ENCODE measurements around the gene GHRHR.

The GHRHR gene

DNA sequence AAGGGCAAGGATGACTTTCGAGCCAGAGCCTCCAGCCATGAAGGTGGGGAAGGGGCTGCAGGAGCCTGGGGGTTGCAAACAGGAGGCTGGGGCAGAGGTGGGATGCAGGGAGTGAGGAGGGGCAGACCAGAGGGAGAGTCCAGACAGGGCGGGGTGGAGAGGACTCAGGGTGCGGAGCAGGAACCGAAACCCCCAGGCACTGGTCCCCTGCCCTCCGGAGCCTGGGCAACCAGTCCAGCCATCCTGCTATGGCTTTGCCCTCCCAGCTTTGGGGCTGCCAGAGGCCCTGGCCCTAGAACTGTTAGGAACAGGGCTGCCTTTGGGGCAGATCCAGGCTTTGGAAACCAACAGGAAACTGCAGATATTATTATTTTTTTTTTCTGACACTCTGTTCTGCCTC is 24.2 kb downstream of the GHRHR start:
- Histone ChIP-seq H3K4me1 (ENCODE audit: control insufficient read depth in 1 of 2, insufficient read depth in 2 of 2, low read length in 2 of 2) (peaks cover 0 to 12% of the 10 kb centered on the region in 2 donors), H3K27me3 (ENCODE audit: low read depth, low read length) (no peaks in the 10 kb centered on the region)

GRCh38 chr7:30988351-30989005 is 24.7 kb downstream of the GHRHR start:
- no peak overlapping the region for H3K27ac ChIP-seq (ENCODE audit: low read length)
- no peaks in the 10 kb centered on the region for H3K36me3 ChIP-seq (ENCODE audit: control insufficient read depth in 1 of 2, insufficient read depth in 2 of 2, low read length in 2 of 2)
- no peaks in the 10 kb centered on the region for H3K27me3 ChIP-seq (ENCODE audit: low read depth, low read length)
- no peak overlapping the region for H3K4me3 ChIP-seq (ENCODE audit: low read depth in 1 of 2, low read length in 2 of 2)
- H3K4me1 ChIP-seq (ENCODE audit: control insufficient read depth in 1 of 2, insufficient read depth in 2 of 2, low read length in 2 of 2), result peaks cover 0 to 12% of the 10 kb centered on the region in 2 donors
- no peaks in the 10 kb centered on the region for H3K9me3 ChIP-seq (ENCODE audit: control insufficient read depth in 1 of 2, low read length in 2 of 2)

More for the DNA sequence above, 24.2 kb downstream of the GHRHR start:
- Histone ChIP-seq H3K9me3 (ENCODE audit: control insufficient read depth in 1 of 2, low read length in 2 of 2) (no peaks in the 10 kb centered on the region), H3K36me3 (ENCODE audit: control insufficient read depth in 1 of 2, insufficient read depth in 2 of 2, low read length in 2 of 2) (no peaks in the 10 kb centered on the region), H3K27ac (ENCODE audit: low read length) (no peak overlapping the region), H3K4me3 (ENCODE audit: low read depth in 1 of 2, low read length in 2 of 2) (no peak overlapping the region)

GRCh38 chr7:30989008-30989823 is 25.5 kb downstream of the GHRHR start:
- no peak overlapping the region for H3K4me3 ChIP-seq (ENCODE audit: low read depth in 1 of 2, low read length in 2 of 2)
- no peaks in the 10 kb centered on the region for H3K27me3 ChIP-seq (ENCODE audit: low read depth, low read length)

GRCh38 chr7:30989824-30990672 is 26.3 kb downstream of the GHRHR start:
- Histone ChIP-seq H3K27me3 (ENCODE audit: low read depth, low read length) (no peaks in the 10 kb centered on the region), H3K36me3 (ENCODE audit: control insufficient read depth in 1 of 2, insufficient read depth in 2 of 2, low read length in 2 of 2) (no peaks in the 10 kb centered on the region)

More at GRCh38 chr7:30989008-30989823, 25.5 kb downstream of the GHRHR start:
- no peaks in the 10 kb centered on the region for H3K36me3 ChIP-seq (ENCODE audit: control insufficient read depth in 1 of 2, insufficient read depth in 2 of 2, low read length in 2 of 2)
- no peaks in the 10 kb centered on the region for H3K9me3 ChIP-seq (ENCODE audit: control insufficient read depth in 1 of 2, low read length in 2 of 2)
- H3K27ac ChIP-seq (ENCODE audit: low read length), result no peak overlapping the region
- peaks cover 0 to 12% of the 10 kb centered on the region in 2 donors for H3K4me1 ChIP-seq (ENCODE audit: control insufficient read depth in 1 of 2, insufficient read depth in 2 of 2, low read length in 2 of 2)

GRCh38 chr7:30990673-30991170 is 27.0 kb downstream of the GHRHR start:
- Histone ChIP-seq H3K9me3 (ENCODE audit: control insufficient read depth in 1 of 2, low read length in 2 of 2) (no peaks in the 10 kb centered on the region), H3K36me3 (ENCODE audit: control insufficient read depth in 1 of 2, insufficient read depth in 2 of 2, low read length in 2 of 2) (no peaks in the 10 kb centered on the region), H3K4me3 (ENCODE audit: low read depth in 1 of 2, low read length in 2 of 2) (no peak overlapping the region), H3K27me3 (ENCODE audit: low read depth, low read length) (no peaks in the 10 kb centered on the region), H3K4me1 (ENCODE audit: control insufficient read depth in 1 of 2, insufficient read depth in 2 of 2, low read length in 2 of 2) (peaks cover 0 to 12% of the 10 kb centered on the region in 2 donors), H3K27ac (ENCODE audit: low read length) (no peak overlapping the region)

More at GRCh38 chr7:30989824-30990672, 26.3 kb downstream of the GHRHR start:
- no peak overlapping the region for H3K27ac ChIP-seq (ENCODE audit: low read length)
- no peaks in the 10 kb centered on the region for H3K9me3 ChIP-seq (ENCODE audit: control insufficient read depth in 1 of 2, low read length in 2 of 2)
- no peak overlapping the region for H3K4me3 ChIP-seq (ENCODE audit: low read depth in 1 of 2, low read length in 2 of 2)
- H3K4me1 ChIP-seq (ENCODE audit: control insufficient read depth in 1 of 2, insufficient read depth in 2 of 2, low read length in 2 of 2), result peaks cover 0 to 12% of the 10 kb centered on the region in 2 donors

DNA sequence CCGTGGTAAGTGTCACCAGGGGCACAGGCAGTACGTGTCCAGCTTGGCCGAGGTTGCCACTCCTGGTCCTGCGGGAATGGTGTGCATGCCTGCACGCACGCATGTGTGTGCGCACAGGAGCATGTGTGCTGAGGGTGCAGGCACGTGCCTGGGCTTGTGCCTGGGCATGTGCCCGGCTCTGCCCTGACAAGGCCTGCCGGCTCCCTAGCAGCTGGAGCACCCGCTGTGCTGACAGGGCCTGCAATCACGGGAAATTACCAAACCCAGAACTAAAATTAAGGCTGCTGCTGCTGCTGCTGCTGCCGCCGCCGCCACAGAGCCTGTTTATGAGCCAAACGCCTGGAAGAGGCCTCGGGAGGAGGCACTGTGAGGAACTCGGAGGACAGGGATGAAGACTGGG is 28.7 kb downstream of the GHRHR start:
- no peaks in the 10 kb centered on the region for H3K36me3 ChIP-seq (ENCODE audit: control insufficient read depth in 1 of 2, insufficient read depth in 2 of 2, low read length in 2 of 2)
- H3K4me1 ChIP-seq (ENCODE audit: control insufficient read depth in 1 of 2, insufficient read depth in 2 of 2, low read length in 2 of 2), result peaks cover 0 to 12% of the 10 kb centered on the region in 2 donors
- no peak overlapping the region for H3K27ac ChIP-seq (ENCODE audit: low read length)
- H3K9me3 ChIP-seq (ENCODE audit: control insufficient read depth in 1 of 2, low read length in 2 of 2), result no peaks in the 10 kb centered on the region
- H3K27me3 ChIP-seq (ENCODE audit: low read depth, low read length), result no peaks in the 10 kb centered on the region
- no peak overlapping the region for H3K4me3 ChIP-seq (ENCODE audit: low read depth in 1 of 2, low read length in 2 of 2)

DNA sequence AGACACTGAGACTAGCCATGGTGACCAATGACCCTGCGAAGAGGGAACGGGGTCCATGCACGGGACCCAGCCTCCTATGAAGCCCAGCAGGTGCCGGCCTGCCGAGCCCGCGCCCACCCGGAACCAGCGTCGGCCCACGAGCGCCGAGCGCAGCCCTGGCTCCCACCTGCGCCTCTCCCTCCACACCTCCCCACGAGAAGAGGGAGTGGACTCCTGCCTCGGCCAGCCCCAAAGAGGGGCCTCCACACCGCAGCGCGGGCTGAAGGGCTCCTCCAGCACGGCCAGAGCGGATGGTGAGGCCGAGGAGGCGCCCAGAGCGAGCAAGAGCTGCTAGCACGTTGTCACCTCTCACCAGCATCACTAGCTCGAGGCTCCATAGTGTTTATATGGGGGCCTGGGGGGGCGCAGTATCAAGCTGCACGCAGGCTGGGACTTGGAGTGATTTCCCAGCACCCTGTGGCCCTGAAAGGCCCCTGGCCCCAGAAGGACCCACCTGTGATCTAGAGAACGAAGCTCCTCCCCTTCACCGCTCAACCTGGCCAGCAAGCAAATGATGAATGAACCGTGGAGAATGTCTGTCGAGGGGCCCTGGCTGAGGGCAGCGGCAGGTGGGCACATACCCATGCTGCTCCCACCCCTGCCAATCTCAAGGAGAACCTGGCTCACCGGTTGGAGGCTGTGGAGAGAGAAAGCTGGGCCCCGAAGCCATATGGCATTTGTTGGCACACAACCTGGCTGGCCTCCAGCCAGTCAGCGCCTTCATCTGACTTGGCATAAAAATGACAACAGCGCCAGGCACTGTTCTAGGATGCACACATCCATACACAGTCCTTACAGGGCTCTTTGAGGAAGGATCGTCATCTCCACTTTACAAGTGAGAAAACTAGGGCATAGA is 30.7 kb downstream of the GHRHR start:
- H3K36me3 ChIP-seq (ENCODE audit: control insufficient read depth in 1 of 2, insufficient read depth in 2 of 2, low read length in 2 of 2), result no peaks in the 10 kb centered on the region
- no peaks in the 10 kb centered on the region for H3K27me3 ChIP-seq (ENCODE audit: low read depth, low read length)
- H3K27ac ChIP-seq (ENCODE audit: low read length), result no peak overlapping the region
- H3K4me3 ChIP-seq (ENCODE audit: low read depth in 1 of 2, low read length in 2 of 2), result no peak overlapping the region
- H3K4me1 ChIP-seq (ENCODE audit: control insufficient read depth in 1 of 2, insufficient read depth in 2 of 2, low read length in 2 of 2), result peaks cover 0 to 5% of the 10 kb centered on the region in 2 donors
- no peaks in the 10 kb centered on the region for H3K9me3 ChIP-seq (ENCODE audit: control insufficient read depth in 1 of 2, low read length in 2 of 2)

DNA sequence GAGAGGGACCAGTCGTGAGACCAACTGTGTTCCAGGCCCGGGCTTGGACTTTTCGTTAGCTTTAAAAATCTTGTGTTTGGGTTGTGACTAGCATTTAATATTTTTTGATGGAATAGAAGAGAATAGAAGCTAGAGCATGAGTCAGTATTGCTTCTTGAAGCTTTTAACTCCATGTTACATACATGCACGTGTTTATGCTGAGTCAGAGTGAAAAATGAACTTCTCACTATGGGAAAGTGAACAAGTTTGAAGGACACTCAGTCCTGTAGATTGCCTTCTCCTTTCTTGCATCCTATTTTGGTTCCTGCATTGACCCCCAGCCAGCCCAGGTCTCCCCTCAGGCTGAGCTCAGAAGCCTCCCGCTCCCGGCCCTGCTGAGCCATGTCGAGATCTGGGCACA is 31.8 kb downstream of the GHRHR start:
- no peaks in the 10 kb centered on the region for H3K36me3 ChIP-seq (ENCODE audit: control insufficient read depth in 1 of 2, insufficient read depth in 2 of 2, low read length in 2 of 2)
- H3K4me3 ChIP-seq (ENCODE audit: low read depth in 1 of 2, low read length in 2 of 2), result no peak overlapping the region
- no peaks in the 10 kb centered on the region for H3K4me1 ChIP-seq (ENCODE audit: control insufficient read depth in 1 of 2, insufficient read depth in 2 of 2, low read length in 2 of 2)
- no peaks in the 10 kb centered on the region for H3K9me3 ChIP-seq (ENCODE audit: control insufficient read depth in 1 of 2, low read length in 2 of 2)
- no peaks in the 10 kb centered on the region for H3K27me3 ChIP-seq (ENCODE audit: low read depth, low read length)
- no peak overlapping the region for H3K27ac ChIP-seq (ENCODE audit: low read length)

DNA sequence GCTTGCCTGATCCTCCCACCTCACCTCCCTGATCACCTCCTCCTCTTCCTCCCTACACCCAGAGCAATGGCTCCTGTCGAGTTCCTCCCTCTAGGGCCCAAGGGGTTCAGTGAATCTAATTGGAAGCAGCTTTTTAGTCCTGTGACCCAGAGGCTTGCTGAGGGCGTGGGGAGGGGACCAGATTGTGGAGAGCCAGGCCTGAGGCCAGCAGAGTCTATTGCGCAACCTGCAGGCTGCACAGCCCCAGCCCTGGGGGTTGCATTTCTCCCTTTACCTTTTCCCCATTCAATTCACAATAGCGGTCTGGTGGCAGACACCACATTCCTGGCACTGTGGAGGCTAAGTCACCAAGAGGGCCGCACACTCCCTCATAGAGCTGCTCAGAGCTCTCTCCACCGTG is 32.5 kb downstream of the GHRHR start:
- no peaks in the 10 kb centered on the region for H3K27me3 ChIP-seq (ENCODE audit: low read depth, low read length)
- H3K27ac ChIP-seq (ENCODE audit: low read length), result no peak overlapping the region
- no peak overlapping the region for H3K4me3 ChIP-seq (ENCODE audit: low read depth in 1 of 2, low read length in 2 of 2)
- H3K9me3 ChIP-seq (ENCODE audit: control insufficient read depth in 1 of 2, low read length in 2 of 2), result no peaks in the 10 kb centered on the region
- no peaks in the 10 kb centered on the region for H3K36me3 ChIP-seq (ENCODE audit: control insufficient read depth in 1 of 2, insufficient read depth in 2 of 2, low read length in 2 of 2)
- H3K4me1 ChIP-seq (ENCODE audit: control insufficient read depth in 1 of 2, insufficient read depth in 2 of 2, low read length in 2 of 2), result no peaks in the 10 kb centered on the region

GRCh38 chr7:30996883-30997282 is 33.1 kb downstream of the GHRHR start:
- Histone ChIP-seq H3K36me3 (ENCODE audit: control insufficient read depth in 1 of 2, insufficient read depth in 2 of 2, low read length in 2 of 2) (no peaks in the 10 kb centered on the region), H3K4me3 (ENCODE audit: low read depth in 1 of 2, low read length in 2 of 2) (no peak overlapping the region), H3K27ac (ENCODE audit: low read length) (no peak overlapping the region), H3K27me3 (ENCODE audit: low read depth, low read length) (no peaks in the 10 kb centered on the region), H3K4me1 (ENCODE audit: control insufficient read depth in 1 of 2, insufficient read depth in 2 of 2, low read length in 2 of 2) (no peaks in the 10 kb centered on the region), H3K9me3 (ENCODE audit: control insufficient read depth in 1 of 2, low read length in 2 of 2) (no peaks in the 10 kb centered on the region)
